NCI-H526 treated with DMSO at 0.1 percent for 48 hours (cell line): ENCODE measurements around the gene NOLC1.
A peak's percentile ranks its signal among the peaks of the same experiment; 100 is the strongest.
"Not testable (repeated sequence)": the region's sequence is repeated elsewhere in the genome, so short reads cannot be mapped to it uniquely, and the experiment has no call there.

Experiments used
- DNase-seq: peaks from one replicate; lab custom pipeline; 2025; lab: John Stamatoyannopoulos, UW

The NOLC1 gene

DNA sequence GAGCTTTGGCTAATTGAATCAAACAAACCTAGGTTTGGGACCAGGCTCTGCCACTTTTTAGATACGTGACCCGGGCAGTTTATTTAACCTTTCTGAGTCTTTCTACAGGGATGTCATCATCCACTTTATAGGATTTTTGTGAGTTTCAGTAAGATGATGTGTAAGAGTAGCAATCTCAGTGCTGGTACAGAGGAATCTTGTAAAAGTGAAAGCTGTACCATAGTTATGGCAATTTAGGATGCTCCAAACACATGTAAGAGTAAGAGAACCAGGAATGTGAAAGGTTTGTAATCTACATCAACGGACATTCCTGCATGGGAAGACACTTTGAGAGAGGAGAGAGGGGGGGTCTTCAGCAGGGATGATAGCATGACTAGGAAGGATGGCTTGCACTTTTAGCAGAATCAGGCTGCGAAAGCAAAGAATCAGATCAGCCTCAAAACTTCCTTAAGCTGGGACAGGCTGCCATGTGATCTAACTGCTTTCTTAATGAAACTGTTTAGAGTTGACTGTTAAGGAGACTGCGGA, 968 bp downstream of the NOLC1 start:
- DNase-seq: no peak

DNA sequence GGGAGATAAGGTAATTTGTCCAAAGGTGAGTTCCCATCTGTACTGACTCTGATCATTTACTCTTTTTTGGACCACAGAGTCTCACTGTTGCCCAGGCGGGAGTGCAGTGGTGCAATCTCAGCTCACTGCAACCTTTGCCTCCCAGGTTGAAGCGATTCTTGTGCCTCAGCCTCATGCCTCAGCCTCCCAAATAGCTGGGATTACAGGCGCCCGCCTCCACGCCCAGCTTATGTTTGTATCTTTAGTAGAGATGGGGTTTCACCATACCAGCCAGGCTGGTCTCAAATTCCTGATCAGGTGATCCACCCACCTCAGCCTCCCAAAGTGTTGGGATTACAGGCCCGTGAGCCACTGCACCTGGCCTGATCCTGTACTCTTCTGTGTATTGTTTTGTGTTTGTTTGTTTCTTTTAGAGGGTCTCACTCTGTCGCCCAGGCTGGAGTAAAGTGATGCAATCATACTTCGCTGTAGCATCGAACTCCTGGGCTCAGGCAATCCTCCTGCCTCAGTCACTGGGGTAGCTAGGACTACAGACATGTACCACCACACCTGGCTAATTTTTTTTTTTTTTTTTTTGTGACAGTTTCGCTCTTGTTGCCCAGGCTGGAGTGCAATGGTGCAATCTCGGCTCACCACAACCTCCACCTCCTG, 2.4 kb downstream of the NOLC1 start:
- no peak for DNase-seq

DNA sequence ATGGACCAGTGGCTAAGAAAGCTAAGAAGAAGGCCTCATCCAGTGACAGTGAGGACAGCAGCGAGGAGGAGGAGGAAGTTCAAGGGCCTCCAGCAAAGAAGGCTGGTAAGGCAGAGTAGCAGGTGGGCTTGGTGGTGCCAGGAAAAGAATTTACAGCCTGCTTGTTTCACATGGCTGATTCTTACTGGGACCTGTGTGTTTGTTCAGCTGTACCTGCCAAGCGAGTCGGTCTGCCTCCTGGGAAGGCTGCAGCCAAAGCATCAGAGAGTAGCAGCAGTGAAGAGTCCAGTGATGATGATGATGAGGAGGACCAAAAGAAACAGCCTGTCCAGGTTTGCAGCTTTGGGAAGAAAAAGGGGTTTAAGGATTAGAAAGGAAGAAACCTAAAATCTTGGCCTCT, 5.0 kb downstream of the NOLC1 start:
- DNase-seq: peak; percentile 21

DNA sequence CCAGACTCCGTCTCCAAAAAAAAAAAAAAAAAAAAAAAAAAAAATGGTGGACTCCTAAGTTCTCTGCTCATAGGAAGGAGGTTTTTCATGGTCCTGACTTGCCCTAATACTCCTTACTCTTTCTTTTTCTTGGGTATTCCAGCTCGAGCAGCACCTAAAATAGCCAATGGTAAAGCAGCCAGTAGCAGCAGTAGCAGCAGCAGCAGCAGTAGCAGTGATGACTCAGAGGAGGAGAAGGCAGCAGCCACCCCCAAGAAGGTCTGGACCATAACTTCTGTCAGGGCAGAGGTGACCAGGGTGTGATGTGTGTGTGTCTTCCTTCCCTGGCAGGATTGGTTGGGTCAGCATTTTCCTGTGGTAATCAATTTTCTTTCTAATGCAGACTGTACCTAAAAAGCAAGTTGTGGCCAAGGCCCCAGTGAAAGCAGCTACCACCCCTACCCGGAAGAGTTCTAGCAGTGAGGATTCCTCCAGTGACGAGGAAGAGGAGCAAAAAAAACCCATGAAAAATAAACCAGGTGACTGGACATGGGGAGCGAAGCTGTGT, 6.9 kb downstream of the NOLC1 start:
- no peak for DNase-seq

DNA sequence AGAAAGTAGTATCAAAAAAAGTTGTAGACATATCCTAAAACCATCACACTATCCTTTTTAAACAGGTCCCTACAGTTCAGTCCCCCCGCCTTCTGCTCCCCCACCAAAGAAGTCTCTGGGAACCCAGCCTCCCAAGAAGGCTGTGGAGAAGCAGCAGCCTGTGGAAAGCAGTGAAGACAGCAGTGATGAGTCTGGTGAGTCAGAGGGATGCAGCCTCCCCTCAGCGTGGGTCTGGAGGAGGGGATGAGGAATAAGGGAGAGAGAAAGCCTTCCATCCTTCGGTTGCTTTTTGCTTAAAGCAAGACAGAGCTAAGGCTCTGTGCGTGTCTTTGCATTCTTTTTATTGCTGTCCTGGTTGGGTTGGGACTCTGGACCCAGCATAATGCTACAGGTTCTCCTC, 7.6 kb downstream of the NOLC1 start:
- DNase-seq: no peak

DNA sequence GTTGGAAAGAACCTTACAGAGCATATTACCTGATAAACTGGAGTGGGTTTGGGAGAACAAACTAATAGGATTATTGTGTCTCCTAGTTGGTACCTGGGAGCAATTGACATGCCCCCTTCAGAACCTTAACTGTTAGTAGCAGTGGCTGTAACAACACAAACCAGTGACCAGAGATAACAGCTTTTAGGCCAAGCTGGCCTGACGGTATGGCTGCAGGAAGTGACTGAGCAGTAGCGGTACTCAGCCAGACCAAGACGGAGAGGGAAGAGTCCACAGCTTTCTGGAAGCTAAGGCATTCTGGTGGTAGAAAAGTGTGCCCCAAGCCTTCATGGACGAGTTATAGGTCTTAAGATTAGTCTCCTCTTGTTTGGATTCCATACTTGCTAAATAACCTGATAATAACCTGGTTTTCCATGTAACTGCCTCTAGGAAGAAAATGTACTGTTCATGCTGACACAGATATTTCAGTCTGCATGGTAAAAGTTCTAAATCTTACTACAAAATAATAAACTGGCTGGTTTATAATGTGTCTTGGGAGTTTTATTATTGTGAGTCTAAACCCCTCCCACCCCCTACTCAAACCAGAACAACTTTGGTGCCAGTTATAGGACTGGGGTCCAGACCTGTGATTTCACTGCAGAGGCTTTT, 11.3 kb downstream of the NOLC1 start:
- DNase-seq: no peak

DNA sequence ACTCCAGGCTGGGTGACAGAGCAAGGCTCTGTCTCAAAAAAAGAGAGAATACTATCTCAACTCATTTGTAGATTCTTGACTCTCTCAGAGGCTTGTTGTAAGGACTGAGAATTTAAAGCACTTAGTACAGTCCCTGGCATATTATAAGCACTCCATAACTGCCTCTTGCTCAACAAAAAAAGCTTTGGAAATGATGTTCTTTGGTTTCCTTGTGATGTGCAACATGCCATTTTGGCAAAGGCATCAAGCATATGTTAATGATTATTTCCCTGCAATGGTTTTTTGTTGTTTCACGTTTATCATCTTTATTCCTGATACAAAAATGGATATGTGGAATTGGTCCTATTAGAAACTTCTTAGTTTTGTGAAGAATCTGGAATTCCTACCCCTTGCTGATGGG, 15.7 kb downstream of the NOLC1 start:
- DNase-seq: no peak

DNA sequence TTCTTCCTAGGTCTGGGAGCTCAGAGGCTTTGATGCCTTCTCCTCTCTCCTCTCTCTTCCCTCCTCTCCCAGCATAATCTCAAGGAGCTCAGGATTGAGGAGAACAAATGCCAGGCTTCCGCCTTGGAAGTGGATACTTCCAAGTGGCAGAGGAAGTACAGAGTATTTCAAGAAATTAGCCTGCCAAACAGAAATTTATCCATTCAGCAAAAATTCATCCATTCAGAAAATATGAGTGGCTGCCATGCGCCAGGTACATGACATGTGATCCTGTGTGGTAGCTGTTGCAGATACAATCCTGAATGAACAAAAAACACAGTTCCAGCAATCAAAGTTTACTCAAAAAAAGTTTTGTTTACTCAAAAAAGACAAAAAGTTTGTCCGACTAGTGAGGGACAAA, 18.4 kb downstream of the NOLC1 start:
- DNase-seq: no peak

DNA sequence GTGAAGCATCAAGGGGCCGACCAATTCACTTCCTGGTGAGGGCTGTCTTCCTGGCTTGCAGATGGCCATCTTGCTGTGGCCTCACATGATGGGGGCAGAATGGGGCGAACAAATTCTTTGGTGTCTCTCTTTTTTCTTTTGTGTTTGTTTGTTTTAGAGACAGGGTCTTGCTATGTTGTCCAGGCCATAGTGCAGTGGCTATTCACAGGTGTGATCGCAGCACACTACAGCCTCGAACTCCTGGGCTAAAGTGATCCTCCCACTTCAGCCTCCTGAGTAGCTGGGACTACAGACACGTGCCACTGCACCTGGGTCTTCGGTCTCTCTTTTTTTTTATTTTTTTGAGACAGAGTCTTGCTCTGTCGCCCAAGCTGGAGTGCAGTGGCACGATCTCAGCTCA, 20.1 kb downstream of the NOLC1 start:
- no peak for DNase-seq

DNA sequence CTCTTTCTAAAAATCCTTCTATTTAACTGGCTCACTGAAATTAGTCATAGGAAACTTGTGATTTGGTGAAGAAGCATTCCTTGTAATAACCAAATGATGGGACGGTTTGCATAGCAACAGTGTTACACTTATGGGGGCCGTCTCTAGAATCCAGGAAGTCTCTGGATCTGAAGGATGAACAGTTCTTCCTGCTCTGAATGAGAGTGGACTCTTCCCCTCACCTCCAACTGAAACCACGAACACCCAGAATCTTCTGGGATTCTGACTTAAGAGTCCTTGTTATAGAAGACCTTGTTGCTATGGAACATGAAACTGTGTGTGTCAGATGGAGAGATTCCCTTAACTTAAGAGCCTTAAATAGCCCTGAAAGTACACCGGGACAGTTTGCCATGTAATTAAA, 23.2 kb downstream of the NOLC1 start:
- no peak for DNase-seq

DNA sequence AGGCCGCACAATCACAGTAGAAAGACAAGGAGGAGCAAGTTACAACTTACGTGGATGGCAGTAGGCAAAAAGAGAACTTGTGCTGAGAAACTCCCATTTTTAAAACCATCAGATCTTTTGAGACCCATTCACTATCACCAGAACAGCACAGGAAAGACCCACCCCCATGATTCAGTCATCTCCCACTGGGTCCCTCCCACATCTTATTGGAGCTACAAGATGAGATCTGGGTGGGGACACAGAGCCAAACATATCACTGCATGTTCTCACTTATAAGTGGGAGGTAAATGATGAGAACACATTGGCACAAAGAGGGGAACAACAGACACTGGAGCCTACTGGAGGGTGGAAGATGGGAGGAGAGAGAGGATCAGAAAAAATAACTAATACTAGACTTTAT, 32.4 kb downstream of the NOLC1 start:
- no peak for DNase-seq

DNA sequence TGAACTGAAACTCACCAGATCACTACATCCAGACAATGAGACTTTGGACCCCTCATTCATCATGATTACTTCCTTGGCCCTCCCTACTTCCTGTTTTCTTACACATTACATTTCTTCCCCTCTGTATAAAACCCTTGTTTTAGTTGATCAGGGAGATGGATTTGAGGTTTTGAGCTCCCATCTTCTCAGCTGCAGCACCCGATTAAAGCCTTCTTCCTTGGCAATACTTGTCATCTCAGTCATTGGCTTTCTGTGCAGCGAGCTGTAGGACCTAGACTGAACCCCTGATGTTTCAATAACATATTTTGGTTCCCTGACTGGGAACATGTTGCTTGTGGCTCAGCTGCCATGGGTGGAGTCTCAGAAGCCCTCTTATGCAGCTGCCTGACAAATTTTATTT, 33.1 kb downstream of the NOLC1 start:
- DNase-seq: no peak

DNA sequence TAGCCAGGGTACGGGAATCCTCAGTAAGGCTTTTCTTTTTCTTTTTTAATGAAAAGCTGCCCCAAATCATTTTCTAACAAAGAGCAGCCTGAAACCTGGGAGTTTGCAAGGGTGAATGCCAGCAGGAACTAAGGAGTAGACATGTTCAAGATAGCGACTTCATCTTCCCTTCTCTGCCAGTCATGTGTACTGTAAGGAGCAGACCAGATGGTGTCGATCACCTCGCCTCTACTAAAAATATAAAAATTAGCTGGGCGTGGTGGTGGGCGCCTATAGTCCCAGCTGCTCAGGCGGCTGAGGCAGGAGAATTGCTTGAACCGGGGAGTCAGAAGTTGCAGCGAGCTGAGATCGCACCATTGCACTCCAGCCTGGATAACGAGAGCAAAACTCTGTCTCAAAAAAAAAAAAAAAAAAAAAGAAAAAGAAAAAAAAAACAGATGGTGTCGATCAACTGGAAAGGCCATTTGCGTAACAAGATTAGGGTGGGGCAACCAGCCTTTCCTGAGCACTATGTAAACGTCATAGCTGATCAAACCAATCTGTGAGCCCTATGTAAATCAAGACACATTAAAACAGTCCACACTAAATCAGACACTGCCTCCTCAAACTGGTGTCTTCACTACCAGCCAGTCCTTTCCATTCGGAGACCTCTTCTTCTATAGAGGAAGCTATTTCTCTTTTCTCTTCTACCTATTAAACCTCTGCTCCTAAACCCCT, 33.8 kb downstream of the NOLC1 start:
- DNase-seq: no peak

DNA sequence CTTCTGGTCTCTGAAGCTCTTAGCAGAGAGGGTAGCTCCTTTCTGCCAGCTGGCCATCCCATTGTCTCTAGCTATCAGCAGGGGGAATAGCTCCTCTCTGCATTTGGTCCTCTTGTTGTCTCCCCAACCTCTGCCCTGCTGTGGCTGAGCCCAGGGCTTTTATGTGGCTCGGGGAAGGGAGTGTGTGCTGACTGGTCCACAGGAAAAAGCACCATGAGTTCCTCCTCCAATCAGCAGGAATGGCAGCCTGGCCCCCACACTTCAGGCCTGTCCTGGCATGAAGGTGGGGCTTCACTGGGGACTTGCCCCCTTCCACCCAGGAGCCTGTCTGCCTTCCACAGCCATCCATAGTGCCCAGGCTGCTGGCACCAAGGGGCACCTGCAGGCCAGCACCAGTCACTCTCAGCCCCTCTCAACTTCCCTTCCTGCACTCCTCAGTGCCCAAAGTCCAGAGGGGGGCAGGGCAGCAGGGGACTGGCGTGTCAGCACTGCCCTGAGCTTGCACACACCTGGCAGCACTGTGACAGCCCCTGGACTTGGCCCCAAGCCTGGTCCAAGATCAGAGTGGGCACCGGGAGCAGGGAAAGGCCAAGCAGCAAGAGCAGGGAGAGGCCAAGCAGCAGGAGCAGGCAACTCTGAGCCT, 36.2 kb downstream of the NOLC1 start:
- no peak for DNase-seq

DNA sequence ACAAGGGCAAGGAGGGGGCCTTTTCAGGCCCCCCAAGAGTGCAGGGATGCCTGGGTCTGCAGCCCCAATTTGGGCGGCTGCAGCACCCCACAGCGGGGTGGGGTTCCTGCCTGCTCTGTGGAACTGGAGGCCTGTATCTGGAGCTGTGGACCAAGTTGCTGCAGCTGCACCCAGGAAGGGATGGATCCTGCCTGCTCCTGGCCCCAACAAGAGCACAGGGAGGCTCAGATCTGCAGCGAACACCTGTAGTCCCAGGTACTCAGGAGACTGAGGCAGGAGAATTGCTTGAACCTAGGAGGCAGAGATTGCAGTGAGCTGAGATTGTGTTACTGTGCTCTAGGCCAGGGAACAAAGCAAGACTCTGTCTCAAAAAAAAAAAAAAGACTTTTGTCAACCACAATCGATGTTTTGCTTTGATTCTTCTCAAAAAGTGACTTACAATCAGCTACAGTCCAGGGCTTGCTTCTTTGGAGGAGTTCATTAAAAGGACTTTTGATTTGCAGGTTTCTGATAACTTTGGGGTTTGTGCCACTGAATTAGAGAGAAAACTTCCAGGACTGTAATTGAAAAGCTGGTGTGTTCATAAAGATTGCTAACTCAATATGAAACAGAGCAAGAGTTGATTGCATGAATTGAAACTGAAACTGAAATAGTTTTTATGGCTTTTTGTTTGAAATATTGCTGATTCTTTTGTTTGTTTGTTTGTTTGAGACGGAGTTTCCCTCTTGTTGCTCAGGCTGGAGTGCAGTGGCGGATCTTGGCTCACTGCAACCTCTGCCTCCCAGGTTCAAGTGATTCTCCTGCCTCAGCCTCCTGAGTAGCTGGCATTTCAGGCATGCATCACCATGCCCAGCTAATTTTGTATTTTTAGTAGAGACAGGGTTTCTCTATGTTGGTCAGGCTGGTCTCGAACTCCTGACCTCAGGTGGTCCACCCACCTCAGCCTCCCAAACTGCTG, 37.0 kb downstream of the NOLC1 start:
- not testable (repeated sequence) for DNase-seq

DNA sequence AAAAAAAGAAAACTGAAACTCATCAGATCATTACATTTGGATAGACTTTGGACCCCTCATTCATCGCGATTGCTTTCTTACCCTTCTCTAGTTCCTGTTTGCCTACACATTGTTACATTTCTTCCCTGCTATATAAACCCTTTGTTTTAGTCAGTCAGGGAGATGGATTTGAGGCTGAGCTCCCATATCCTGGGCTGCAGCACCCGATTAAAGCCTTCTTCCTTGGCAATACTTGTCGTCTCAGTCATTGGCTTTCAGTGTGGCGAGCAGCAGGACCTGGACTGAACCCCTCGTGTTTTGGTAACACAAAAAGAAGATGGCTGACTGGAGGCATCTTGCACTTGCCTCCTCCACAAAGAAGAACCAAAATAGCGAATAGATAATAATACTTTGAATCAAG, 39.8 kb downstream of the NOLC1 start:
- no peak for DNase-seq

DNA sequence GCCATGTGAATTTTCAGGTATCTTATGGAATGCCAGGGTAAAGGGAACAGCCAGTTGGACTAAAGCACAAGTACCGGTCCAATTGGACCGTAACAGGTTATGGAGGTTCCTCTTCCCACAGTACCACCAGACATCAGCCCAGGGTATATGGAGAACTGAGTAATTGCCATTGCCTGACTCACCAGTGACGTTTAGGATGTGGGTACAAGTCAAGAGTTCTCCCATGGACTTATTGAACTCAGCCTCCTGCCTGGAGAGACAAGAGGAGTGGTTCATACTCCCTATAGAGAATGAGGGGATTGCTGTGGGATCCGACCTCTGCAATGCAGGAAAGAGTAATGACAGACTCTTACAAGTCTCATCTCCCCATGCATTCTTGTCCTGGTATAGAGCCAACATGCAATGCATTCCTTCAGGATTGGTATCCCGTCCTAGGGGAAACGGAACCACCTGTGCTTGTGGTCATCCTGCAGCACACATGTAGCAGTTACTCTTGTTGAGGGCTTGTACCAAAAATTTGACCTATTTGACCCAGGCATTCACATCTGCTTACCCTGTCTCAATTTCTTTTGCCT, 43.2 kb downstream of the NOLC1 start:
- DNase-seq: no peak

DNA sequence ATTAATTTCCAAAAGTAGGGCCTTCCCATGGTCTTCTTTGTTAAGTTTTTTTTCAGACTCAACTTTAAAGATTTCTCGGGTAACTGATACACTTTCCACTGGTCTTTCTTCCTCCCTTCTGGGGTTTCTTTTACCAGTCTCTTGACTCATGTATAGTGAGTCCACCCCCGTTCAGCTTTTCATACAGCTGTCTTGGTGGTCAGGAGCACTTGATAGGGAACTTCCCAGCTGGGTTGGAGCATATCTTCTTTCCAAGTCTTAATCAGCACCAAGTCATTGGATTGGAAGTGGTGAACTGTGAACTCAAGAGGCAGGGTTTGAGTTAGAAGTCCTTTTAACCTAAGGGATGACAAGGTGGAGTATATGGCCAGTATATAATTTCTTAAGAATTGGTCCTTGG, 44.7 kb downstream of the NOLC1 start:
- DNase-seq: no peak

DNA sequence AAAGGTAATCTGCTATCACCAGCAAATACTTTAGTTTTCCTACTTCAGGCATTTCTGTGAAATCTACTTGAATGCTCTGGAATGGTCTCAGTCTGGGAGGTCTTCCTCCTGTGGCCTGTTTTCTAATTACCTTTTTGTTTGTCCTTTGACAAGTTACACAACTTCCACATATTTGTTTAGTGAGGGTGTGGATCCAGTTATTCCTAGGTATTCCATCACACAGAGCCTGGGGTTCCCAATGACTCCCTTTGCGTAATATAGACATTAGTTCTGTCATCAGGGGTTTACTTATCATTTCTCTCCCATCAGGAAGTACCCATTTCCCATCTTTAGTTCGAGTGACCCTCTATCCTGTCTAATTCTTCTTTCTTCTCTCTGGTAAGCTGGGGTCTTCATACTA, 45.8 kb downstream of the NOLC1 start:
- DNase-seq: no peak

DNA sequence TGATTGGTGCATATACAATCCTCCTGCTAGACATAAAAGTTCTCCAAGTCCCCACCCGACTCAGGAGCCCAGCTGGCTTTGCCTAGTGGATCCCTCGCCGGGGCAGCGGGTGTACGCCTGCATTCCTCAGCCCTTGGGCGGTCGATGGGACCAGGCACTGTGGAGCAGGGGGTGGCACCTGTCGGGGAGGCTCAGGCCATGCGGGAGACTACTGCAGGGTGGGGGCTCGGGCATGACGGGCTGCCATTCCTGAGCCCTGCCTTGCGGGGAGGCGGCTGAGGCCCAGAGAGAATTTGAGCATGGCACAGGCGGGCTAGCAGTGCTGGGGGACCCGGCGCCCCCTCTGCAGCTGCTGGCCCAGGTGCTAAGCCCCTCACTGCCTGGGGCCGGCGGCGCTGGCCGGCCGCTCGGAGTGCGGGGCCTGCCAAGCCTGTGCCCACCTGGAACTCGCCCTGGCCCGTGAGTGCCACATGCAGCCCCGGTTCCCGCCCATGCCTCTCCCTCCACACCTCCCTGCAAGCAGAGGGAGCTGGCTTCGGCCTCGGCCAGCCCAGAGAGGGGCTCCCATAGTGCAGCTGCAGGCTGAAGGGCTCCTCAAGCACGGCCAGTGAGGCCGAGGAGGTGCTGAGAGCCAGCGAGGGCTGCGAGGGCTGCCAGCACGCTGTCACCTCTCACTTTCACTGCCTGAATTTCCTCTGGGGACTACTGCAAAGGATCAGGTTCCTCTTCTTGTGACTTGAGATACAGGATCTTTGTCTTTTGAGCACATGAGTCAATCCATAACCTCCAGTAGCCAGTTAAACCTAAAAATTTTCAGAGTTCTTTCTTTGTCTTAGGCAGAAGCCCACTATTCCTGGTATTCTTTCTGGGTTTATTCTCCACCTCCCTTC, 48.8 kb downstream of the NOLC1 start:
- no peak for DNase-seq
